ENCODE data around the gene SP110. TPM values are rescaled to one million over a fixed set of nuclear protein-coding genes. Genes with fewer than 3 reads are reported as not detected.

Gene SP110
- total RNA-seq, 6 donors from 2014 or later, result 22.2 to 89.1 (median 38.4) TPM

DNA sequence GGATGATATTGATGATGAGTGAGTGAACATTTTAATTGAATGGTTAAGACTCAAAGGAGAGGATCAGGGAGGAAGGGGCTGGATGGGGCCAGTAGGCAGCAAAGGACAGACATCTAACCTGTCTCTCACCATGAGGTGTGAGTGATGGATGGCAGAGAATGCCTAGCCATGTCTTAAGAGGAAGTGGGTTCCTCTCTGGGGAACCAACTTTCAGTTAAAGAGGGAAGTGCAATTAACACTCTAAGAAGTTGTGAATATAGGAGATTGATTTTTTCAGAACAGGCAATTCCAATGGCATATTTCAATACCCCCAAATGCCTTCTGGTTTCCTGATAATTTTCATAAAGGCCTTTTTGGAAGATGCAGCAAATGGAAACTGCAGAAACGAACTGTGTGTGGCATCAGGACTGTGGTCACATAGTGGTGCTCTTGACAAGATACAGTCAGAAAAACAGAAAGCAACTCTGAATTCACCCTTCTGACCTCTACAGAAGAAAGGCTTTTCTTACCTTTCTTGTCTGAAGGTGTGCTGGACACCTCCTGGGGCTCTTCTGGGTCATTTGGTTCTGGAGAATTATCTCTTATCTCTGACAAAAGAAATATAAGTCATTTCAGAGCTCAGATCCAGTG is 10.2 kb downstream of the SP110 start:
- Histone ChIP-seq H3K9me3 (no peaks in the 10 kb centered on the region), H3K27me3 (no peaks in the 10 kb centered on the region), H3K36me3 (peaks cover 32 to 97% (median 78%) of the 10 kb centered on the region in 4 donors), H3K27ac (no peak overlapping the region), H3K4me3 (no peak overlapping the region), H3K4me1 (no peaks in the 10 kb centered on the region)
- DNase-seq (no peak), ATAC-seq (ENCODE audit: low FRiP score in 2 of 2) (no peak)
- 64 to 87% methylated on average over 1 of the region's 1 CpG for WGBS, 2 donors
- TF ChIP-seq CTCF (IDR thresholded peaks at IDR 0.05) (no peak), POLR2AphosphoS5 (IDR thresholded peaks at IDR 0.05) (no peak), EP300 (IDR thresholded peaks at IDR 0.05) (no peak), POLR2A (IDR thresholded peaks at IDR 0.05) (no peak)

DNA sequence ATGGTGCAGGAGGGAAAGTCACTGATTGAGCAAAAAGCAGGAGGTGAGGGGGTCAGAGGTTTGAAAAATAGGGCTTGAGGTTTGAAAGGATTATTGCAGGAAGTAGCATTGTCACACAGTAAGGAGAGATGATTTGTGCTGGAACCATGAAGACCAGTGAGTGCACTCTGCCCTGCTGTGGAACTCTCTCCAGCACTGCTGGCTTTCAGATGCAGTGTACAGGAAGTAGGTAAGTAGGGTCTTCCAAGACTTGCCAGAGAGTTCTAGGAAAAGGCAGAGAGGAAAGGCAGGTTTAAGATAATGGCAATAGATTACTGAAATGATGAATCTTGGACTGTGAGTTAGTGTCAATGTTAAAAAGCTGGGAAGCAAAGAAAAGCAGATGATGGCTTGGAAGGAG is 11.2 kb downstream of the SP110 start:
- Histone ChIP-seq H3K9me3 (no peaks in the 10 kb centered on the region), H3K27ac (no peak overlapping the region), H3K4me1 (no peaks in the 10 kb centered on the region), H3K4me3 (no peak overlapping the region), H3K36me3 (peaks cover 33 to 97% (median 71%) of the 10 kb centered on the region in 4 donors), H3K27me3 (no peaks in the 10 kb centered on the region)
- ATAC-seq (ENCODE audit: low FRiP score in 2 of 2) (no peak), DNase-seq (no peak)
- TF ChIP-seq POLR2AphosphoS5 (IDR thresholded peaks at IDR 0.05) (no peak), POLR2A (IDR thresholded peaks at IDR 0.05) (no peak), EP300 (IDR thresholded peaks at IDR 0.05) (no peak), CTCF (IDR thresholded peaks at IDR 0.05) (no peak)

DNA sequence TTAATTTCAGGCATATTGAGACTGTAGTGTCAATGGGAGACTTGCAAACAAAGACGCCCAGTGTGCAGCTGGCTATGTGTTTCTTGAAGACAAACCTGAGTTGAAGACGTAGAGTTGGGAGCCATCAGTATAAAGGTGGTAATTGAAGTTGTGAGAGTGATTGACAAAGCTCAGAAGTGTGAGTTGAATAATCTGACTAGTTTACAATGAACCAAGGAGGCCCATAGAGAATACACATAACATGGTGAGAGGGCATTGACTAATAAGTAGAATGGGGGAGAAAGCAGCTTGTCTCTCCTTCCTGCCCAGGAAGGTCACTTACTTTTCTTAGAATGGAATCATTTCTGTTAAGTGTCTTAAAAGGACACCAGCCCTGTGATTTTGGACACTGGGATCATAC is 14.1 kb downstream of the SP110 start:
- ATAC-seq (ENCODE audit: low FRiP score in 2 of 2) (no peak), DNase-seq (no peak)
- Histone ChIP-seq H3K9me3 (no peaks in the 10 kb centered on the region), H3K27me3 (no peaks in the 10 kb centered on the region), H3K36me3 (peaks cover 34 to 96% (median 64%) of the 10 kb centered on the region in 4 donors), H3K4me3 (no peak overlapping the region), H3K4me1 (no peaks in the 10 kb centered on the region), H3K27ac (no peak overlapping the region)
- no peak for TF ChIP-seq POLR2A (IDR thresholded peaks at IDR 0.05)
- TF ChIP-seq EP300 (IDR thresholded peaks at IDR 0.05), result no peak
- TF ChIP-seq POLR2AphosphoS5 (IDR thresholded peaks at IDR 0.05), result no peak
- no peak for TF ChIP-seq CTCF (IDR thresholded peaks at IDR 0.05)
- 91 to 98% methylated on average over 2 of the region's 2 CpGs for WGBS, 2 donors

DNA sequence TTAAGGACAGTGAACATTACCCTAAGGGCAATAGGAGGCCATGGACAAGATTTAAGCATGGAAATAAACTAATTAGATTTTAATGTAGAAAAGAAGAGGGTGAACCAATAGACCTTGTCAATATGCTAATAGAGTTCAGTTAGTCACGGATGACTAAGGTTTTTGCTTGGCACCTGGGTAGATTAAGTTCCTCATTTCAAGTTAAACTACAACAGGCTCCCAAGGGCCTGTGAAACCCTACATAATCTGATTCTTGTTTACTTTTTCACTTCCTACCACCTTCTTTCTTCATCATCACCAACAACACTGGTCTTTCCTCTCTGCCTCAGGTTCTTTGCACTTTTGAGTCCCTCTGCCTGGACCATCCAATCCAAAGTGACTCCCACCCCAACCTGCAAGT is 14.8 kb downstream of the SP110 start:
- no peak for ATAC-seq (ENCODE audit: low FRiP score in 2 of 2)

More for the DNA sequence above, 14.8 kb downstream of the SP110 start:
- DNase-seq, result no peak
- no peak for TF ChIP-seq CTCF (IDR thresholded peaks at IDR 0.05)
- no peak for TF ChIP-seq POLR2AphosphoS5 (IDR thresholded peaks at IDR 0.05)
- TF ChIP-seq EP300 (IDR thresholded peaks at IDR 0.05), result no peak
- no peak for TF ChIP-seq POLR2A (IDR thresholded peaks at IDR 0.05)
- 72 to 78% methylated on average over 1 of the region's 1 CpG for WGBS, 2 donors
- Histone ChIP-seq H3K36me3 (peaks cover 41 to 96% (median 65%) of the 10 kb centered on the region in 4 donors), H3K9me3 (no peaks in the 10 kb centered on the region), H3K27me3 (no peaks in the 10 kb centered on the region), H3K4me3 (no peak overlapping the region), H3K4me1 (no peaks in the 10 kb centered on the region), H3K27ac (no peak overlapping the region)

All from upper lobe of left lung (tissue), 6 donors.